Measurements from ENCODE around the gene PNPLA1.

Gene PNPLA1

DNA sequence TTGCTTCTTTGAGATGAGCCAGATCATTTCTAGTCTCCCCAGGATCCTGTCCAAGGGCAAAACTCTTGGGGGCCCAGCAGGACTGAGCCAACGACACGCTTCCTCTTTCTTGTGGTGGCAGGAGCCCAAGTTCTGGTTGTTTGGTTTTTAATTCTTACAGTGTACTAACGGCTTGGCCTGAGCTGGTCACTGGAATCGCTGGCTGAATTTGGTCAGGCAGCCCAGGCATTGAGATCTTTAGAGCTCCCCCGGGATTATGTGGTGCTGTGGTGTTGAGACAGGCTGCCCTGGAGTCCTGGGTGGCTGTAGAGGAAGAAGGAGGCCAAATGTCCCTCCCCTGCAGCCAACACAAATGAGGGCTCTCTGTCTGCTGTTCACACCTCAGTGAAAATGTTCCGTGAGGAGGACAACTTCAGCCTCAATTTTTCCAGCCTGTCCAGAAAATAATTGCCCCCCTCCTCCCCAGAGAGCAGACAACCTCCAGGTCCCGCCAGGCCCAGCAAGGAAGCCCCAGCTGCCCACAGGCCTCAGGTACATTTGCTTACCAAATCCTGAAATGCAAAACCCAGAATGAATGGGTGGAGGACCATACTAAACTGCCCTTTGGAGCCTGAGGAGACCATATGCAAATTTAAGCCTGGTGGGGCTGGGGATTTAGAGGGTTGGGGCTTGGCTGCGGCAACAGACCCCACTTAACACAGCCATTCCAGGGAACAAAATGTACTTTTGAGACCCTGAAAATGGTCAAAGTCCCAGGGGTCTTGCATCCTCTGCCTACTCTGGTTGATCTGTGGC, 43.2 kb downstream of the PNPLA1 start:
- H3K27ac ChIP-seq (ENCODE audit: low read depth, low read length) = no peak overlapping the region
- H3K9me3 ChIP-seq (ENCODE audit: control insufficient read depth in 1 of 2, low read length in 2 of 2) = no peaks in the 10 kb centered on the region
- H3K27me3 ChIP-seq (ENCODE audit: control insufficient read depth in 1 of 2, insufficient read depth in 2 of 2, low read length in 2 of 2) = no peaks in the 10 kb centered on the region
- peaks cover 18 to 20% of the 10 kb centered on the region in 2 donors for H3K4me1 ChIP-seq (ENCODE audit: control insufficient read depth in 1 of 2, insufficient read depth in 2 of 2, low read length in 2 of 2)
- no peak overlapping the region for H3K9ac ChIP-seq (ENCODE audit: low read depth in 1 of 2, low read length in 2 of 2)
- H3K36me3 ChIP-seq (ENCODE audit: control insufficient read depth in 1 of 2, insufficient read depth in 2 of 2, low read length in 2 of 2) = peaks cover 5 to 22% of the 10 kb centered on the region in 2 donors
- H3K4me3 ChIP-seq (ENCODE audit: low read depth in 1 of 2, low read length in 2 of 2) = no peak overlapping the region

DNA sequence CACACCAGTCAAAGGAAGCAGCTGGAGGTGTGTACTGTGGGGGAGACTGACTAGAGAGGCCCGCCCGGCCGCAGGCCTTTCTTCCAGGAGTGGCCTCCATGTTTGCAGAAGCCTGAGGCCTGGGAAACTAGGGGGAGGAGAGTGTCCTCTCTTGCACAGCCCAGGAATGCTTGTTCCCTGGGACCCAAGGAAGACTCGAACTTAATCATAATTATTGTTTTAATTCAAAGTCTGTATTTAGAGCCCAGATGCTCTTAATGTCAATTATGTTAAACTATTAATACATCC, 43.7 kb downstream of the PNPLA1 start:
- Histone ChIP-seq H3K4me3 (ENCODE audit: low read depth in 1 of 2, low read length in 2 of 2) (no peak overlapping the region), H3K27me3 (ENCODE audit: control insufficient read depth in 1 of 2, insufficient read depth in 2 of 2, low read length in 2 of 2) (no peaks in the 10 kb centered on the region), H3K27ac (ENCODE audit: low read depth, low read length) (no peak overlapping the region), H3K9ac (ENCODE audit: low read depth in 1 of 2, low read length in 2 of 2) (no peak overlapping the region), H3K4me1 (ENCODE audit: control insufficient read depth in 1 of 2, insufficient read depth in 2 of 2, low read length in 2 of 2) (peaks cover 18 to 22% of the 10 kb centered on the region in 2 donors), H3K9me3 (ENCODE audit: control insufficient read depth in 1 of 2, low read length in 2 of 2) (no peaks in the 10 kb centered on the region), H3K36me3 (ENCODE audit: control insufficient read depth in 1 of 2, insufficient read depth in 2 of 2, low read length in 2 of 2) (peaks cover 5 to 24% of the 10 kb centered on the region in 2 donors)

DNA sequence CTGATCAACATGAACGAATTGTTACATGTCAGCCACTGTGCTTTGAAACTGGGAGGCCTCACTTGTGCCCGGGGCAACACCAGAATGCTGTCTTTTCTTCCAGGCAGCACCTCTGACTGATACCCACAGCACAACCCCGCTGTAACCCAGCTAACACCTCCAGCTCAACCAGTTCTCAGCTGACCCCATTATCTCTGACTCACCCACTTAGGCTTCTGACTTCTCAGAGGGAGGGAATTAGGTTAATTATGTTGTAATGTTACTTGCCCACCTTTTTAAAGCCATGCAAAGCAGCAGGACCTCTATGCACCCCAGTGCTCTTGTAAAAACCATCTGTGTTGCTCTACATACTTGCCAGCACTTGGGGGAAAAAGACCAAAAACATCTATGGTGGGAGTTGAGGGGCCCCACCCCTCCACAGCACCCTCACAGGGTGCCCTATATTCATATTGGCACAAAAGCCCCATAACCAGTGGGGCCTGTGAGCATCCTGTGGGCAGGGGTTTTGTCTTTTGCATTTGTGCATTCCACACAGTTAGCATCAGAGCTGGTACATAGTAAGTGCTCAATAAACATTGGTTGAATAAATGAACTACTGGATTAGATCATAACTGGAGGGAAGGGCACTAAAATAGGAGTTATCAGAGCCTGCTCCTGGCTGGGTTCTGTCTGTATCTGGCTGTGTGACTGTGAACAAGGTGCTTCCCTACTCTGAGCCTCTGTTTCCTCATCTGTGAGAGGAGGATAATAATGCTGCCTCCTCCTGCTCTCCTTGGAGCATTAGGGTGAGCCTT, 44.6 kb downstream of the PNPLA1 start:
- H3K9me3 ChIP-seq (ENCODE audit: control insufficient read depth in 1 of 2, low read length in 2 of 2) = no peaks in the 10 kb centered on the region
- peaks cover 5 to 24% of the 10 kb centered on the region in 2 donors for H3K36me3 ChIP-seq (ENCODE audit: control insufficient read depth in 1 of 2, insufficient read depth in 2 of 2, low read length in 2 of 2)

DNA sequence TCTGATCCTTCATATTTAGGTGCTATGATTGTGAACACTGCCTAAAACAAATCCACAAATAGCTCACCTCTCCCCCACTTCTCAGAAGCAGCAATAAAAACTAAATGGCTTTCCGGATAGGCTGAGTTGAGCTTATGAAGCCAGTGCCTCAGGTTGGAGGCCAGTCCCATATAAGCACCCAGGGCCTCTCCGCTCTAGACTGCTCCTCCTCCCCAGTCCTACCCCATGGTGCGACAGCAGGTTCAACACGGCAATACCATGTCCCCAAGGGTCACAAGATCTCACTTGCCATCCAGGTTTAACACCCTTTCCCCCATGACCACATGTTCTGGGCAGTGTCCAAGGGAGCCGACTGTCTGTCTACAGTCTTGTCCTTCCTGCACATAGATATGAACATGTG, 46.1 kb downstream of the PNPLA1 start:
- H3K9me3 ChIP-seq (ENCODE audit: control insufficient read depth in 1 of 2, low read length in 2 of 2) = no peaks in the 10 kb centered on the region
- H3K9ac ChIP-seq (ENCODE audit: low read depth in 1 of 2, low read length in 2 of 2) = no peak overlapping the region
- H3K27ac ChIP-seq (ENCODE audit: low read depth, low read length) = no peak overlapping the region
- H3K4me3 ChIP-seq (ENCODE audit: low read depth in 1 of 2, low read length in 2 of 2) = no peak overlapping the region
- H3K27me3 ChIP-seq (ENCODE audit: control insufficient read depth in 1 of 2, insufficient read depth in 2 of 2, low read length in 2 of 2) = no peaks in the 10 kb centered on the region
- H3K36me3 ChIP-seq (ENCODE audit: control insufficient read depth in 1 of 2, insufficient read depth in 2 of 2, low read length in 2 of 2) = peaks cover 6 to 24% of the 10 kb centered on the region in 2 donors
- H3K4me1 ChIP-seq (ENCODE audit: control insufficient read depth in 1 of 2, insufficient read depth in 2 of 2, low read length in 2 of 2) = peaks cover 22 to 27% of the 10 kb centered on the region in 2 donors

More for the DNA sequence above, 44.6 kb downstream of the PNPLA1 start:
- no peak overlapping the region for H3K4me3 ChIP-seq (ENCODE audit: low read depth in 1 of 2, low read length in 2 of 2)
- H3K9ac ChIP-seq (ENCODE audit: low read depth in 1 of 2, low read length in 2 of 2) = no peak overlapping the region
- no peak overlapping the region for H3K27ac ChIP-seq (ENCODE audit: low read depth, low read length)
- H3K27me3 ChIP-seq (ENCODE audit: control insufficient read depth in 1 of 2, insufficient read depth in 2 of 2, low read length in 2 of 2) = no peaks in the 10 kb centered on the region
- H3K4me1 ChIP-seq (ENCODE audit: control insufficient read depth in 1 of 2, insufficient read depth in 2 of 2, low read length in 2 of 2) = peaks cover 18 to 24% of the 10 kb centered on the region in 2 donors

DNA sequence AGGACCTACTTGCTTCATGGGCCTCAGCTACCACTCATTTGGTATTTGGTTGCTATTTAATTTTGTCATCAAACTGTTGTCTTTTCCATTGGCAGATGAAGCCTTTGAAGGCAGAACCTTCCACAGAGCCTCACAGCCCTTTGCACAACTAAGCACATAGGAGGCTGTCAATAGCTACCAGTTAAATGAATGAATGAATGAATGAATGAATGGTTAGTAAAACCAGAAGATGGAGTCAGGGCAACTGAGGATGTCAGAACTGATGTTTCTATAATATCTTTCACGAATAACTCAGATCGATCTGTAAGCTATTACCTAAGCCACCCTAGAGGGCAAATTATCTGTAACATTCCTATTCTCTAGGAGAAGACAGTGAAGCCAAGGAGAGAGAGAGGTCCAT, 47.8 kb downstream of the PNPLA1 start:
- Histone ChIP-seq H3K9ac (ENCODE audit: low read depth in 1 of 2, low read length in 2 of 2) (no peak overlapping the region), H3K4me1 (ENCODE audit: control insufficient read depth in 1 of 2, insufficient read depth in 2 of 2, low read length in 2 of 2) (peaks cover 21 to 24% of the 10 kb centered on the region in 2 donors), H3K36me3 (ENCODE audit: control insufficient read depth in 1 of 2, insufficient read depth in 2 of 2, low read length in 2 of 2) (peaks cover 13 to 25% of the 10 kb centered on the region in 2 donors), H3K27me3 (ENCODE audit: control insufficient read depth in 1 of 2, insufficient read depth in 2 of 2, low read length in 2 of 2) (no peaks in the 10 kb centered on the region), H3K9me3 (ENCODE audit: control insufficient read depth in 1 of 2, low read length in 2 of 2) (no peaks in the 10 kb centered on the region), H3K4me3 (ENCODE audit: low read depth in 1 of 2, low read length in 2 of 2) (no peak overlapping the region), H3K27ac (ENCODE audit: low read depth, low read length) (no peak overlapping the region)

DNA sequence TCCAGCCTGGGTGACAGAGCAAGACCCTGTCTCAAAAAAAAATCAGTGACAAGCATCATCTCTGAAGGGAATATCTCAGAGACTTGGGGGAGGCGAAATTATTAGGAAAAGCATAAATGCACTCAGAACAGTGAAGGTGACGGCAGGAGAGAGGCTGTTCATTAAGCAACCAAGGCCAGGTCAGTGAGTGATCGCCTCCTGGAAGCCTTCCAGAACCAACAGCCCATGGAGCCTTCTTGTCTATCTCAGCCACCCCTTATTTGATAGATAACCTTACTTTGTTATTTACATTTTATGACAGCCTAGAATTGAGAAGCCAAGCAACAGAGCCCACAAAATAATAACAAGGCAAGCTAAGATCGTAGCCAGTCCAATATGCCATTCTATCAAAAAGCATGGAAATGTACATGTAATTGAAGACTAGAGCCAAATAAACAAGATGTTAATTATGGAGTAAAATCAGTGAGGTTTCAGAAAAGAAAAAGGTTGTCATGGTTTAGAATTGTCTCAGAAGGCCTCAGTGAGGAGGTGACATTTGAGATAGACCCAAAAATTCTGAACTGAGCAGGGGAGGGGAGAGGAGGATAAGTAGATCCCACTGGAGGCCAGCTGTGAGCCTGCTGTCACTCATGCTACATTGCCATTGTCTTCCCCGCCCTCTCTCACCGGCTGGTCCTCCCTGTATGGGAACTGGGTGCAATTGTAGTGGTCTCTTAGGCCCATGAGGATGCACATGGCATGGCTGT, 49.0 kb downstream of the PNPLA1 start:
- Histone ChIP-seq H3K9me3 (ENCODE audit: control insufficient read depth in 1 of 2, low read length in 2 of 2) (no peaks in the 10 kb centered on the region), H3K4me1 (ENCODE audit: control insufficient read depth in 1 of 2, insufficient read depth in 2 of 2, low read length in 2 of 2) (peaks cover 14 to 16% of the 10 kb centered on the region in 2 donors), H3K4me3 (ENCODE audit: low read depth in 1 of 2, low read length in 2 of 2) (no peak overlapping the region), H3K27ac (ENCODE audit: low read depth, low read length) (no peak overlapping the region), H3K36me3 (ENCODE audit: control insufficient read depth in 1 of 2, insufficient read depth in 2 of 2, low read length in 2 of 2) (peaks cover 19 to 31% of the 10 kb centered on the region in 2 donors), H3K27me3 (ENCODE audit: control insufficient read depth in 1 of 2, insufficient read depth in 2 of 2, low read length in 2 of 2) (no peaks in the 10 kb centered on the region), H3K9ac (ENCODE audit: low read depth in 1 of 2, low read length in 2 of 2) (no peak overlapping the region)

DNA sequence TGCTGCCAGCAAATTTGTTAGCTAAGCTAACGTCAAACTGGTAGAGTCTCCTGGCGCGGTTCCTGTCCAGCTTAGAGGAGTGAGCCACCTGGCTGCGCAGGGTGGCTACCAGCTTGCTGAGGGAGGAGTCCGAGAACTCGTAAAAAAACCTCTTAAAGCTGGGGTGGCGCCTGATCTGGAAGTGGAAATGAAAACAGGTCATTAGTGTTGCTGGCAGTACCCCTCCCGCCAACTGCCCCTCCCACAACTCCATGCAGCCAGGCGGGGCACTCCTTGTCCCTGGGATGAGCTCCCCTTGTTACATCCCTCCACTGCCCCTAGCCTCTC, 49.5 kb downstream of the PNPLA1 start:
- H3K36me3 ChIP-seq (ENCODE audit: control insufficient read depth in 1 of 2, insufficient read depth in 2 of 2, low read length in 2 of 2) = peaks cover 19 to 31% of the 10 kb centered on the region in 2 donors
- H3K4me1 ChIP-seq (ENCODE audit: control insufficient read depth in 1 of 2, insufficient read depth in 2 of 2, low read length in 2 of 2) = peaks cover 14 to 16% of the 10 kb centered on the region in 2 donors
- H3K9ac ChIP-seq (ENCODE audit: low read depth in 1 of 2, low read length in 2 of 2) = no peak overlapping the region
- no peak overlapping the region for H3K27ac ChIP-seq (ENCODE audit: low read depth, low read length)
- H3K4me3 ChIP-seq (ENCODE audit: low read depth in 1 of 2, low read length in 2 of 2) = no peak overlapping the region
- H3K9me3 ChIP-seq (ENCODE audit: control insufficient read depth in 1 of 2, low read length in 2 of 2) = no peaks in the 10 kb centered on the region
- no peaks in the 10 kb centered on the region for H3K27me3 ChIP-seq (ENCODE audit: control insufficient read depth in 1 of 2, insufficient read depth in 2 of 2, low read length in 2 of 2)

DNA sequence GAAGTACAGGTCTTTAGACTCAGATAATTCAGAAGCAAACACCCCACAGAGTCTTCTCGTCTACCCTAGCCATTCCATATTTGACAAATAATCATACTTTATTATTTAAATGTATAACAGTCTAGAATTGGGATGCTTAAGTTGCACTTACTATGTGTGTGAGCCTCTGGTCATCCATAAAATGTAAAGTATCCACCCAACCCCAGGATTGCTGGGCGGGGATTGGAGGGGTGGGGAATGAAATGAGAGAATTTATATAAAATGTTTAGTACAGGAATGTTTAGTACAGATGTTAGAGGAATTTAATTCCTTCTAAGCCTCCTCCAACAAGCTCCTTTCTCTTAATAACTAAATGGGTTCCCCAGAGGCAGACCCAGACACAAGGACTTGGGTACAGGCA, 50.0 kb downstream of the PNPLA1 start:
- H3K4me1 ChIP-seq (ENCODE audit: control insufficient read depth in 1 of 2, insufficient read depth in 2 of 2, low read length in 2 of 2) = peaks cover 14 to 16% of the 10 kb centered on the region in 2 donors
- peaks cover 19 to 34% of the 10 kb centered on the region in 2 donors for H3K36me3 ChIP-seq (ENCODE audit: control insufficient read depth in 1 of 2, insufficient read depth in 2 of 2, low read length in 2 of 2)
- no peak overlapping the region for H3K27ac ChIP-seq (ENCODE audit: low read depth, low read length)
- no peak overlapping the region for H3K9ac ChIP-seq (ENCODE audit: low read depth in 1 of 2, low read length in 2 of 2)
- no peak overlapping the region for H3K4me3 ChIP-seq (ENCODE audit: low read depth in 1 of 2, low read length in 2 of 2)
- no peaks in the 10 kb centered on the region for H3K9me3 ChIP-seq (ENCODE audit: control insufficient read depth in 1 of 2, low read length in 2 of 2)
- H3K27me3 ChIP-seq (ENCODE audit: control insufficient read depth in 1 of 2, insufficient read depth in 2 of 2, low read length in 2 of 2) = no peaks in the 10 kb centered on the region

DNA sequence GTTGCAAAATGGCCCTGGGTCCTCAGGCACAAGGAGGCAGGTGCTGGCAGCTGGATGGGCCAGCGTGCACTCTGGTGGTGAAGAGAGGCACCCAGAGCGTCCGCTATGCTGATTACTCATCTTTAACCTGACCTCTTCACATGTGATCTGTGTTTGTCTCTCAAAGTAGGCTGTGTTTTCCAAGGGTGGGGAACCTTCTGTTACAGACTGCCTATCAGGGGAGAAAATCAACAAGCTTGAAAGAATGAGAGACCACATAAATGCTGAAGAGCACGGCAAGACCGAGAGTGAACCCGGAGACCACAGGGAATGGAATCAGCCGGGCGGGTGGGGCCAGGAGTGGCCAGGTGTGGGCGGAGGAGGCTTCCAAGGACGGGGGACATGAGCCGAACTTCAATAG, 50.6 kb downstream of the PNPLA1 start:
- H3K27ac ChIP-seq (ENCODE audit: low read depth, low read length) = no peak overlapping the region
- H3K27me3 ChIP-seq (ENCODE audit: control insufficient read depth in 1 of 2, insufficient read depth in 2 of 2, low read length in 2 of 2) = no peaks in the 10 kb centered on the region
- peaks cover 20 to 37% of the 10 kb centered on the region in 2 donors for H3K36me3 ChIP-seq (ENCODE audit: control insufficient read depth in 1 of 2, insufficient read depth in 2 of 2, low read length in 2 of 2)
- H3K9ac ChIP-seq (ENCODE audit: low read depth in 1 of 2, low read length in 2 of 2) = no peak overlapping the region
- no peaks in the 10 kb centered on the region for H3K9me3 ChIP-seq (ENCODE audit: control insufficient read depth in 1 of 2, low read length in 2 of 2)
- peaks cover 14 to 16% of the 10 kb centered on the region in 2 donors for H3K4me1 ChIP-seq (ENCODE audit: control insufficient read depth in 1 of 2, insufficient read depth in 2 of 2, low read length in 2 of 2)
- no peak overlapping the region for H3K4me3 ChIP-seq (ENCODE audit: low read depth in 1 of 2, low read length in 2 of 2)

DNA sequence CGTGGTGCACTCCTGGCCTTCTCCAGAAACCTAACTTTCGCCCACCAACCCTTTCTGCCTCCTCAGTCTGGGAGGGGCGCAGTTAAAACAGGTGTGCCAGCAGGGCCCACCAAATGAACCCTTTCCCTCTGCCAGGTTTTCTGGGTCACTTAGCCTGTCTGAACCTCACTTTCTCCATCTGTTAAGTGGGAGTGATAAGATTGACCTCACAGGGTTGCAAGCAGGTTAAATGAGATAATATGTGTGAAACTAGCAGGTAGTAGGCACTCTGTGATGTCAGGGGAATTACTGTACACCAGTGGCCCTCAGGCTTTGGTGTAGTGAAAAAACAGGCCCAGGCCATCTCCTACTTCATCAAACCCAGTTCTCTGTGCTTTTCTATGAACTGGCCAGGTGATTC, 52.7 kb downstream of the PNPLA1 start:
- Histone ChIP-seq H3K9ac (ENCODE audit: low read depth in 1 of 2, low read length in 2 of 2) (no peak overlapping the region), H3K4me1 (ENCODE audit: control insufficient read depth in 1 of 2, insufficient read depth in 2 of 2, low read length in 2 of 2) (peaks cover 16 to 17% of the 10 kb centered on the region in 2 donors), H3K27ac (ENCODE audit: low read depth, low read length) (no peak overlapping the region), H3K36me3 (ENCODE audit: control insufficient read depth in 1 of 2, insufficient read depth in 2 of 2, low read length in 2 of 2) (peaks cover 20 to 37% of the 10 kb centered on the region in 2 donors), H3K4me3 (ENCODE audit: low read depth in 1 of 2, low read length in 2 of 2) (no peak overlapping the region), H3K27me3 (ENCODE audit: control insufficient read depth in 1 of 2, insufficient read depth in 2 of 2, low read length in 2 of 2) (no peaks in the 10 kb centered on the region), H3K9me3 (ENCODE audit: control insufficient read depth in 1 of 2, low read length in 2 of 2) (no peaks in the 10 kb centered on the region)
